Activated T-cell treated with anti-CD3 and anti-CD28 coated beads, Interleukin-2, amount 50 U/mL, for 4 hours (primary cell): ENCODE measurements around the gene SARNP. TPM values are rescaled to one million over a fixed set of nuclear protein-coding genes. Genes with fewer than 3 reads are reported as not detected.
"Not testable (repeated sequence)": the region's sequence is repeated elsewhere in the genome, so short reads cannot be mapped to it uniquely, and the experiment has no call there.

ENCODE experiments used
- ATAC-seq, 2 donors: fragments of 200-7000 bp; cut with Tn5 transposase; one replicate each; pipeline ENCODE4 v1.10.0; 2021
- DNase-seq: peaks from one replicate; pipeline ENCODE4 v3.0.0-alpha.2; 2020
- H3K27me3 Mint-ChIP-seq: one replicate; pipeline ENCODE4 v1.8.0; 2021; ENCODE audit warnings: low read depth, mixed read lengths
- H3K36me3 Mint-ChIP-seq: one replicate; pipeline ENCODE4 v1.8.0; 2022; ENCODE audit warnings: mixed read lengths; ENCODE audit not compliant: insufficient read depth
- H3K4me1 Mint-ChIP-seq: one replicate; pipeline ENCODE4 v1.8.0; 2021; ENCODE audit warnings: low read depth, mixed read lengths
- H3K4me3 Mint-ChIP-seq: one replicate; pipeline ENCODE4 v1.8.0; 2021; ENCODE audit warnings: mild to moderate bottlenecking, moderate library complexity, mixed read lengths
- H3K9me3 Mint-ChIP-seq: one replicate; pipeline ENCODE4 v1.8.0; 2021; ENCODE audit warnings: mixed read lengths
- total RNA-seq, 3 donors: library from RNA; stranded (reverse); gene quantifications; one replicate each; pipeline ENCODE4 v1.2.1, GENCODE V29; 2021

The SARNP gene
- 10 to 100 TPM; 65.8 to 78.5 (median 69.6) TPM for total RNA-seq

DNA sequence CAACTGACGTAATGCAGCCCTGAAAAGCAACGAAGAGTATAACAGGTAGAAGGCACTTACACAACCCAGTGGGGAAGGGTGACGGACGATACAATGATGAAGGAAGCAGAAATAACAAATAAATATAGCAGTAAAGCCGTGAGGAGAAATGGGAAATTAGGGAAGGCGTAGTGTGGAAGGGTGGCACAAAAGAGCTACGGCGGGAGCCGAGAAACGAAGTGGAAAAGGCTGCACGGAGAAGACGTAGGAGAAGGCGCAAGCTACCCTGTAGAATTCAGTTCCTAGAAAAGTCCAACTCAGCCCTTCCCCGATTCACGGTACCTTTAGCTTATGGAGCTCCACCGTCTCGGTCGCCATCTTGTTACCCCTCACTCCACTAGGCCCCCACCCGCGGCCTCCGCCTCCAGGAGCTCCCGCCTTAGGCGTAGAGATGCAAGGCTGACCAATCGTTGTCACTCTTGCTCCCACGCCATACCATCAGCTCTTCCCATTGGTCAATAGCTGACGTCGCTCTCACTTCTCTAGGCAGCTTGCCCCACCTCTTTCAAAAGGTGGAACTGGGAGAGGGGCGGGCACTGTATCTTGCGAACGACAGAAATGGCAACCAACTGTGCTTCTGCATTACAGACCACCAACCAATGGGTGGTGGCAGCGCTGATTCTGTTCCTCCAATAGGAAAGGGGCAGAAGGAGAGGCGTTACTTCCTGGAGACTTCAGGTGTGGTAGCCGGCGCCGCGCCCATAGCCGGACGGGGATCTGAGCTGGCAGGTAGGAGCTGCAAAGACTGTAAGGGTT lies at the start of gene SARNP, which contains the start of gene ORMDL2:
SARNP (minus strand) TSS at position 380 of the 795 bp plus-strand sequence; CDS start at position 357, 23 bp downstream.
ORMDL2 (plus strand) TSS at position 697 of the 795 bp plus-strand sequence. CDS start 959 bp downstream, outside the sequence.
- Mint-ChIP-seq H3K4me1 (peaks cover 46% of the 10 kb centered on the region), H3K27me3 (no peaks in the 10 kb centered on the region), H3K4me3 (no peak within 1 kb of the TSS), H3K36me3 (peaks cover 27% of the 10 kb centered on the region), H3K9me3 (no peaks in the 10 kb centered on the region)
- peak; percentile 90 for DNase-seq
- ATAC-seq, result peak; percentile 97

DNA sequence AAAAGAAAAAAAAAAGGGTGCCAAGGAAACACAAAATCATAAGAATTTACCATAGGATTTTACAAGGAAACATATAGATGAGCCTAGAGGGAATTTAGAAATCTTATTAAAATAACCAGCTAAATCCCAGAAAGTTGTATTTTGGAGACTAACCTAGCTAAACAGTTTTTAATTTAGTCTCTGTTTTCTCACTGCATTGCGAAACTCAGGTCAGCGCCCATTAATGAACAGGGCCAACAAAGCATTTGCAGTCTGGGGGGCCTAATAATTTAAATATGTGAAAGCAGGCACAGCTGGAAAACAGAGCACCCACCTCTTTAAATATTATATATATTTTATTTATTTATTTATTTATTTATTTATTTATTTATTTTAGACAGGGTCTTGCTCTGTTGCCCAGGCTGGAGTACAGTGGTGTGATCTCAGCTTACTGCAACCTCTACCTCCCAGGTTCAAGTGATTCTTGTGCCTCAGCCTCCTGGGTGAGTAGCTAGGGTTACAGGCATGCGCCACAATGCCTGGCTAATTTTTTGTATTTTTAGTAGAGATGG lies 49.0 kb upstream of the SARNP start:
- H3K9me3 Mint-ChIP-seq, DNase-seq, H3K27me3 Mint-ChIP-seq, H3K4me1 Mint-ChIP-seq, ATAC-seq, H3K36me3 Mint-ChIP-seq, H3K4me3 Mint-ChIP-seq: not testable (repeated sequence)

GRCh38 chr12:55865327-55865726 lies 47.8 kb upstream of the SARNP start:
- Mint-ChIP-seq H3K9me3 (peaks cover 5% of the 10 kb centered on the region), H3K4me3 (no peak overlapping the region), H3K36me3 (no peaks in the 10 kb centered on the region), H3K4me1 (no peaks in the 10 kb centered on the region), H3K27me3 (no peaks in the 10 kb centered on the region)
- ATAC-seq (no peak), DNase-seq (no peak)

GRCh38 chr12:55862931-55863330 lies 45.4 kb upstream of the SARNP start:
- not testable (repeated sequence) for H3K9me3 Mint-ChIP-seq, ATAC-seq, H3K36me3 Mint-ChIP-seq, H3K4me3 Mint-ChIP-seq, DNase-seq, H3K4me1 Mint-ChIP-seq, H3K27me3 Mint-ChIP-seq

- H3K4me3 Mint-ChIP-seq, result no peak overlapping the region
- no peaks in the 10 kb centered on the region for H3K36me3 Mint-ChIP-seq
- H3K9me3 Mint-ChIP-seq, result peaks cover 5% of the 10 kb centered on the region
- DNase-seq (no peak), ATAC-seq (no peak)
- no peaks in the 10 kb centered on the region for H3K27me3 Mint-ChIP-seq
- no peaks in the 10 kb centered on the region for H3K4me1 Mint-ChIP-seq
Observed at GRCh38 chr12:55862286-55862685, 44.8 kb upstream of the SARNP start.

- no peaks in the 10 kb centered on the region for H3K36me3 Mint-ChIP-seq
- ATAC-seq, result no peak
Observed at GRCh38 chr12:55861871-55862270, 44.3 kb upstream of the SARNP start.

DNA sequence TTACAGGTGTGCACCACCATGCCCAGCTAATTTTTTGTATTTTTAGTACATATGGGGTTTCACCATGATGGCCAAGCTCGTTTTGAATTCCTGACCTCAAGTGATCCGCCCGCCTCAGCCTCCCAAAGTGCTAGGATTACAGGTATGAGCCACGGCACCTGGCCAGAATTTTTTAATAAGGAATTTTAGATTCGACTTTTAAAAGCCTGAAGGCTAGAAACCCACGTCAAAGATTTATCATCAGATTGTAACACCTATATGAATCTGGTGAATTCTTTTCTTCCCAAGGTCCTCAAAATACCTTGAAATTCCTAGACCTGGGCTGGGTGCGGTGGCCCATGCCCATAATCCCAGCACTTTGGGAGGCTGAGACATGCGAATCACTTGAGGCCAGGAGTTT lies 43.9 kb upstream of the SARNP start:
- peaks cover 5% of the 10 kb centered on the region for H3K9me3 Mint-ChIP-seq
- H3K36me3 Mint-ChIP-seq, result no peaks in the 10 kb centered on the region
- no peaks in the 10 kb centered on the region for H3K4me1 Mint-ChIP-seq
- H3K4me3 Mint-ChIP-seq, result no peak overlapping the region
- H3K27me3 Mint-ChIP-seq, result no peaks in the 10 kb centered on the region
- no peak for ATAC-seq
- no peak for DNase-seq

More at GRCh38 chr12:55861871-55862270, 44.3 kb upstream of the SARNP start:
- Mint-ChIP-seq H3K9me3 (peaks cover 5% of the 10 kb centered on the region), H3K4me3 (no peak overlapping the region), H3K27me3 (no peaks in the 10 kb centered on the region), H3K4me1 (no peaks in the 10 kb centered on the region)
- DNase-seq, result no peak

DNA sequence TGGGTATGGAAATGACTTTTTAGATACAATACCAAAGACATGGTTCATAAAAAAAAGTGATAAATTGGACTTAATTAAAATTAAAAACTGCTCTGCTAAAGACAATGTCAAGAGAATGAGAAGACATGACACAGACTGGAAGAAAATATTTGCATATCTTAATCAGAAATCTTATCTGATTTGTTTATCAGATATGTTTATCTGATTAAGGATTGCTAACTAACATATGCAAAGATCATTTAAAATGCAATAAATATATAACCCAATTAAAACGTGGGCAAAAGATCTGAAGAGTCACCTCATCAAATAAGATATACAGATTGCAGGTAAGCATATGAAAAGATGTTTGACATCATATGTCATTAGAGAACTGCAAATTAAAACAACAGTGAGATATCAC lies 35.2 kb upstream of the SARNP start:
- Mint-ChIP-seq H3K9me3 (no peaks in the 10 kb centered on the region), H3K4me3 (no peak overlapping the region), H3K4me1 (no peaks in the 10 kb centered on the region), H3K27me3 (peaks cover 15% of the 10 kb centered on the region), H3K36me3 (no peaks in the 10 kb centered on the region)
- ATAC-seq (no peak), DNase-seq (no peak)

GRCh38 chr12:55850893-55851292 lies 33.4 kb upstream of the SARNP start:
- peaks cover 15% of the 10 kb centered on the region for H3K27me3 Mint-ChIP-seq
- no peaks in the 10 kb centered on the region for H3K36me3 Mint-ChIP-seq
- no peaks in the 10 kb centered on the region for H3K9me3 Mint-ChIP-seq
- DNase-seq (no peak), ATAC-seq (no peak)
- H3K4me3 Mint-ChIP-seq, result no peak overlapping the region
- peaks cover 4% of the 10 kb centered on the region for H3K4me1 Mint-ChIP-seq

DNA sequence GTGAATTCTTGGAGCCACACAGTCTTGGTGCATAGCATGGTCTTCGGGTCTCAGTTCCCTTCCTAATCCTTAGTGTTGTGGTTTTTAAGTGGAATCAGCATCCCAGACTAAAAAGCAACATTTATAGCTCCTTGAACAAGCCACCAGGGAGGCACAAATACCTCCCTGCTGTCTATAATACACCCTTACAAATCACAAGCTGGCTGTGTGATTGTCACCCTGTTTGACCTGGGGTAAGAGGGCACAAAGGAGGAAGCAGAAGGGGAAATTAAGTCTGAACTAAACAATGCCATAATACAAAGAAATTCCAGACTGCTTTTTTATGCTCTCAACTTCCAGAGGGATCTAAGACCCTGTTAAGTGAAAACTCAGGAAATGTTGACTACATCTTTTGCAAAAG lies 32.9 kb upstream of the SARNP start:
- peaks cover 4% of the 10 kb centered on the region for H3K4me1 Mint-ChIP-seq

GRCh38 chr12:55849616-55850343 lies 32.3 kb upstream of the SARNP start:
- Mint-ChIP-seq H3K4me3 (no peak overlapping the region), H3K9me3 (no peaks in the 10 kb centered on the region)
- no peak for ATAC-seq

More for the DNA sequence above, 32.9 kb upstream of the SARNP start:
- peaks cover 15% of the 10 kb centered on the region for H3K27me3 Mint-ChIP-seq
- no peak for DNase-seq
- no peak for ATAC-seq
- no peaks in the 10 kb centered on the region for H3K36me3 Mint-ChIP-seq
- no peaks in the 10 kb centered on the region for H3K9me3 Mint-ChIP-seq
- no peak overlapping the region for H3K4me3 Mint-ChIP-seq

GRCh38 chr12:55847603-55848291 lies 30.2 kb upstream of the SARNP start:
- peaks cover 15% of the 10 kb centered on the region for H3K27me3 Mint-ChIP-seq
- H3K9me3 Mint-ChIP-seq, result no peaks in the 10 kb centered on the region
- DNase-seq (no peak), ATAC-seq (peak; percentile 23 to 24)
- H3K4me1 Mint-ChIP-seq, result peaks cover 4% of the 10 kb centered on the region
- no peak overlapping the region for H3K4me3 Mint-ChIP-seq
- H3K36me3 Mint-ChIP-seq, result no peaks in the 10 kb centered on the region

More at GRCh38 chr12:55849616-55850343, 32.3 kb upstream of the SARNP start:
- DNase-seq, result no peak
- Mint-ChIP-seq H3K27me3 (peaks cover 15% of the 10 kb centered on the region), H3K4me1 (peaks cover 4% of the 10 kb centered on the region), H3K36me3 (no peaks in the 10 kb centered on the region)

DNA sequence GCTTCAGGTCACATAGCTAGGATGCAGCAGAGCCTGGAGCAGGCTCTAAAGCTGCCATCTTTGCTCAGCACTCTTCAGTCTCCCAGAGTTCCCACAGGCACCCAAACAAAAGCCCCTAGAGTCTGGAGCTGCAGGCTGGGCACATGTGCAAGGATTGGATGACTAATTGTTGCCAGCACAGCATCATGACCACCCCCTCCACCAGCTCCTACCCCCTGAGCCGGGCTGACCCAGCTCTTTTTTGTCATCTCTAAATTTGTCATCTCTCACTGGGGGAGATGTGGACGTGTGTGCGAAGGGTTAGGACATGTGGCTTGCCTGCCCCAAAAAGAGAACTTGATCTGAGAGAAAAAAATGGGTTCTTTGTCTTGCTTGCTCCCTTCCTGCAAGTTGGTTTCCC lies 29.5 kb upstream of the SARNP start:
- H3K36me3 Mint-ChIP-seq, result no peaks in the 10 kb centered on the region
- peaks cover 4% of the 10 kb centered on the region for H3K4me1 Mint-ChIP-seq
- H3K27me3 Mint-ChIP-seq, result peaks cover 11% of the 10 kb centered on the region
- peak; percentile 67 to 76 for ATAC-seq
- no peak for DNase-seq
- H3K4me3 Mint-ChIP-seq, result no peak overlapping the region
- H3K9me3 Mint-ChIP-seq, result no peaks in the 10 kb centered on the region
